ENCODE results near the gene ZXDC.

ZXDC gene

GRCh38 chr3:126473292-126474168 lies 2.2 kb downstream of the ZXDC start:
- DNase-seq, result no peak

- peak; percentile 65 for DNase-seq
These were observed 3.2 kb downstream of the ZXDC start for GRCh38 chr3:126472277-126473006.

GRCh38 chr3:126469479-126469878 lies 6.2 kb downstream of the ZXDC start:
- DNase-seq, result no peak

GRCh38 chr3:126468028-126468891 lies 7.4 kb downstream of the ZXDC start:
- DNase-seq, result no peak

- DNase-seq, result no peak
These were observed 8.1 kb downstream of the ZXDC start for GRCh38 chr3:126467611-126467955.

GRCh38 chr3:126466886-126467610 lies 8.6 kb downstream of the ZXDC start:
- DNase-seq, result no peak

- DNase-seq, result no peak
These were observed 9.7 kb downstream of the ZXDC start for GRCh38 chr3:126465928-126466544.

GRCh38 chr3:126464997-126465396 lies 10.7 kb downstream of the ZXDC start:
- no peak for DNase-seq

GRCh38 chr3:126464494-126464893 lies 11.2 kb downstream of the ZXDC start:
- DNase-seq, result no peak

- DNase-seq, result no peak
These were observed 11.6 kb downstream of the ZXDC start for GRCh38 chr3:126464093-126464492.

GRCh38 chr3:126463521-126463920 lies 12.2 kb downstream of the ZXDC start:
- no peak for DNase-seq

GRCh38 chr3:126461450-126462070 lies 14.1 kb downstream of the ZXDC start:
- no peak for DNase-seq

- DNase-seq, result no peak
These were observed 15.3 kb downstream of the ZXDC start for GRCh38 chr3:126460381-126460780.

GRCh38 chr3:126459763-126460127 lies 15.9 kb downstream of the ZXDC start:
- DNase-seq, result no peak

GRCh38 chr3:126459111-126459762 lies 16.5 kb downstream of the ZXDC start:
- DNase-seq, result no peak

- no peak for DNase-seq
These were observed 18.8 kb downstream of the ZXDC start for GRCh38 chr3:126456766-126457388.

GRCh38 chr3:126456211-126456610 lies 19.5 kb downstream of the ZXDC start:
- DNase-seq, result no peak

GRCh38 chr3:126454437-126455198 lies 21.1 kb downstream of the ZXDC start:
- DNase-seq, result no peak

GRCh38 chr3:126454025-126454424 lies 21.7 kb downstream of the ZXDC start:
- DNase-seq, result no peak

GRCh38 chr3:126452213-126452612 lies 23.5 kb downstream of the ZXDC start:
- DNase-seq, result no peak
